ENCODE measurements around the gene SMURF1. TPM values are rescaled to one million over a fixed set of nuclear protein-coding genes. Genes with fewer than 3 reads are reported as not detected.
A peak's percentile ranks its signal among the peaks of the same experiment; 100 is the strongest.

SMURF1 gene
- total and polyA plus RNA-seq, 2 of the 8 experiments (the other 6 are each of a cell fraction or from before 2014, with no cell fraction given): 9.6 to 24.5 TPM

- TF ChIP-seq, protein P1, sequence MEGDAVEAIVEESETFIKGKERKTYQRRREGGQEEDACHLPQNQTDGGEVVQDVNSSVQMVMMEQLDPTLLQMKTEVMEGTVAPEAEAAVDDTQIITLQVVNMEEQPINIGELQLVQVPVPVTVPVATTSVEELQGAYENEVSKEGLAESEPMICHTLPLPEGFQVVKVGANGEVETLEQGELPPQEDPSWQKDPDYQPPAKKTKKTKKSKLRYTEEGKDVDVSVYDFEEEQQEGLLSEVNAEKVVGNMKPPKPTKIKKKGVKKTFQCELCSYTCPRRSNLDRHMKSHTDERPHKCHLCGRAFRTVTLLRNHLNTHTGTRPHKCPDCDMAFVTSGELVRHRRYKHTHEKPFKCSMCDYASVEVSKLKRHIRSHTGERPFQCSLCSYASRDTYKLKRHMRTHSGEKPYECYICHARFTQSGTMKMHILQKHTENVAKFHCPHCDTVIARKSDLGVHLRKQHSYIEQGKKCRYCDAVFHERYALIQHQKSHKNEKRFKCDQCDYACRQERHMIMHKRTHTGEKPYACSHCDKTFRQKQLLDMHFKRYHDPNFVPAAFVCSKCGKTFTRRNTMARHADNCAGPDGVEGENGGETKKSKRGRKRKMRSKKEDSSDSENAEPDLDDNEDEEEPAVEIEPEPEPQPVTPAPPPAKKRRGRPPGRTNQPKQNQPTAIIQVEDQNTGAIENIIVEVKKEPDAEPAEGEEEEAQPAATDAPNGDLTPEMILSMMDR (IDR thresholded peaks at IDR 0.05; ENCODE audit: control extremely low read depth in 1 of 3, insufficient read depth in 1 of 3, low read depth in 1 of 3, low read length in 3 of 3): peak in 2 of 3 experiments; percentile 45; a peak in 3 of 4 replicates
These were observed 150.6 kb downstream of the SMURF1 start (continued) for GRCh38 chr7:98993024-98993897.

Measured in H1 (cell line).